Measurements from ENCODE around the gene MUC5AC.
"Not testable (repeated sequence)": the region's sequence is repeated elsewhere in the genome, so short reads cannot be mapped to it uniquely, and the experiment has no call there.

Gene MUC5AC

DNA sequence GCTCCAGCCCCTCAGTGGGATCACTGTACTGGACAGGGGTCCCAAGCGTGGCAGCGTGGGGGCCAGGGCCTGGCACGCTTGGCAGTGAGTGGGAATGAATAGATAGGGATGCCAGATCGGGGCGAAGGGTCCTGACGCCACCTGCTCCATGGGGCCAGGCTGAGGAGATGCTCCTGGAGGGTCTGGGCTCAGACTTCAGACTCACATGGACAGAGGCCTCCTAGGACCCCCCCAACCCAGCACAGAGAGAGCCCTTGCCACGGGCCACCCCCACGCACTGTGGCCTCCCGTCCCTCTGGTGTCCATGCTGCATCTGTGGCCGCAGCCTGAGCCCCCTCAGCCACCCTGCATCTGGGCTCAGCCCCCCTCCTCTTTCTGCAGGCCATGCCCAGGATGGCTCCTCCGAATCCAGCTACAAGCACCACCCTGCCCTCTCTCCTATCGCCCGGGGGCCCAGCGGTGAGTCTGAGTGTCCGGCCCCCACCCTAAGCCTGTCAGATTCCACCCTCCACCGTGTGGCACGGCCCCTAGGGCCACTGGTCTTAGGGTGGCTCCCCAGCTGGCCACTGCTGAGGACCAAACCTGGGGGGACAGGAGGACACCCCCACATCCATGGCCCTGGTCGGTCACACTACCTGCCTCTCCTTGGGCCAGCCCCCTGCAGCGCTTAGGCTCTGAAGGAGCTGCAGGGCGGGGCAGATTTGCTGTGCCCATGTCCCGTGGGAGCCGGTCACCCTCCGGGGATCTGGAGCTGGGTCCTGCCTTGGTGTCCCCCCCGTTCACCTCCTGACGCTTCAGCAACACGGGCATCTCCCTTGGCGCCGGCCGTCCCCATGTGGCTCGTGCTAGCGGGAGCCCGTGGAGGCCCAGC, 2.7 kb downstream of the MUC5AC start:
- no peak for DNase-seq (ENCODE audit: low read depth in 2 of 2)

DNA sequence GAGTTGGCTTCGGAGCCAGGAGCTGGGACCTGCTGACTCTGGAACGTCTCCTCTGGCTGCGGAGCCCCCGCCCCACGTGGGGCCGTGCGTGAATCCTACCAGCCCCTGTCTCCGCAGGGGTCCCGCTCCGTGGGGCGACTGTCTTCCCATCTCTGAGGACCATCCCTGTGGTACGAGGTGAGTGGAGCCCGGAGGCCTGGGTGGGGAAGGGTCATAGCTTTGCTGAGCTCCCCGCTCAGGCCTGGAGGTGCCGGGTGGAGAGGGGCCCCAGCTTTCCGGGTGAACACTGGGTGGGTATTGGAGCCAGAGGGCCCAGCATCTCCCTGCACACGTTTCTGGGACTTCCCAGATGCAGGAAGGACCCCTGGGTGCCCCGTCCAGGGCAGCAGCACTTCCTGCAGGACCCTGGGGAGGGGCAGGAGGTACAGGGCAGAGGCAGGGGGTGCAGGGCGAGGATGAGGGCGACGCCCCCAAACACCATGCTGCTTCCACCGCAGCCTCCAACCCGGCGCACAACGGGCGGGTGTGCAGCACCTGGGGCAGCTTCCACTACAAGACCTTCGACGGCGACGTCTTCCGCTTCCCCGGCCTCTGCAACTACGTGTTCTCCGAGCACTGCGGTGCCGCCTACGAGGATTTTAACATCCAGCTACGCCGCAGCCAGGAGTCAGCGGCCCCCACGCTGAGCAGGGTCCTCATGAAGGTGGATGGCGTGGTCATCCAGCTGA, 3.8 kb downstream of the MUC5AC start:
- DNase-seq (ENCODE audit: low read depth in 2 of 2) = no peak

DNA sequence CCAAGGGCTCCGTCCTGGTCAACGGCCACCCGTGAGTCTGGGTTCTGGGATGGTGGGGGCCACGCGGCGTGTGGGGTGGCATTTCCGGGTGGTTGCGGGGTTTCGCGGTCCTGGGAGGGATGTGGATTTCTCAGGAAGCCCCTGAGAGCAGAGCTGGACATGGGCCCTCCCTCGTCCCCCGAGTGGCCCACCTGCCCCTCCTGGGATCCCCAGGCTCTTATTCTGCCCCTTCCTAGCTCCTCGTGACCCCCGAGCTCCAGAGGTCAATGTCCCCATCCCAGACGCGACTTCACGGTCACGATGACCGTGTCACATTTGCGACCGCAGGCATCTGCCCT, 4.4 kb downstream of the MUC5AC start:
- DNase-seq (ENCODE audit: low read depth in 2 of 2) = no peak

DNA sequence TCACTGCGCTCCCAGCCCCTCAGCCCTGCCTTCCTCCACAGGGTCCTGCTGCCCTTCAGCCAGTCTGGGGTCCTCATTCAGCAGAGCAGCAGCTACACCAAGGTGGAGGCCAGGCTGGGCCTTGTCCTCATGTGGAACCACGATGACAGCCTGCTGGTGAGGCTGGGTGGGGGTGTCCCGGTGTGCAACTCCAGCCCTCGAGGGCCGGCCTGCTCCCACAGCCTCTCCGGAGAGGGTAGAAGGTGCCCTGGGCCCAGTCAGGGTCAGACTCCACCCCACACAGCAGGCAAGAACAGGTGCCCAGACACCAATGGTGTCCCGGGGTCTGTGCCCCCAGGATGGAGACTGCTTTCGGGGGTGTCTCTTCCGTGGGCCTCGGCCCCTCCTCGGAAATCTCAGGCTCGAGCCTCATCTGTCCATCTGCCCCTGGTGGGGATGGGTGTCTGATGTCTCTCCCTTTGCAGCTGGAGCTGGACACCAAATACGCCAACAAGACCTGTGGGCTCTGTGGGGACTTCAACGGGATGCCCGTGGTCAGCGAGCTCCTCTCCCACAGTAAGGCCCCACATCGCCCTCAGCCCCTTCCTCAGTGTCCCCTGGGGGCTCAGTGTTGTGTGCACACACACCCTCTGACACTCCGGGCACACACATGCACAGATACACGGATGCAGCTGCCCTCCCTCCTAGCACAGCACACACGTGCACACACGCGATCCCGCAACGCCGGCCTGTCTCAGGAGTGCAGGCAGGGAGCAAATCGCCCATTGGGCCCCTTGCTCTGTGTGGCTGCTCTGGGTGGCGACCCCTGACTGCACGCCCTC, 4.9 kb downstream of the MUC5AC start:
- no peak for DNase-seq (ENCODE audit: low read depth in 2 of 2)

DNA sequence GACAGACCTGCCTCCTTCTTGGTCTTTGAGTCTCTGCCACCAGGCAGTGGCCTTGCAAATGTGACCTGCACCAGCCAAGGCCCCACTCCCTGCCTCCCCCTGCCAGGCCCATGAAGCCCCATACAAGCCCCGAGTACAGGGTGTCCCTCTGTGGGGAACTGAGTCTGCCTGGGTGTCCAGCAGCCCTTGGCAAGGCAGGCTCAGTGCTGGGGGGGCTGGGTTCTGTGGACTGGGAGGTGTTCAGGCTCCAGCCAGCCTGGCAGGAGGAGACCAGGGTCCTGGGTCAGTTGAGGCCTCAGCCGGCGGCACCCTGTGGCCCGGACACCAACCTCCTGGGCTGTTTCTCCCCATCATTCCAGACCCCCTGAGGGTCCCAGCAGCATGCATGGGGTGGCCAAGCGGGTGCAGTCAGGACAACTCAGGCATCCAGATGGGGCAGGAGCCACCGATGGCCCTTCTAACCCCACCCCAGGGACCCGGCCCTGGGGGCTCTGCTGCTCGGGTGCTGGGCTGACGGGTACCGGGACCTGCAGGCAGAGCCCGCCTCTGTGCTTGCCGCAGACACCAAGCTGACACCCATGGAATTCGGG, 5.7 kb downstream of the MUC5AC start:
- DNase-seq (ENCODE audit: low read depth in 2 of 2) = no peak

DNA sequence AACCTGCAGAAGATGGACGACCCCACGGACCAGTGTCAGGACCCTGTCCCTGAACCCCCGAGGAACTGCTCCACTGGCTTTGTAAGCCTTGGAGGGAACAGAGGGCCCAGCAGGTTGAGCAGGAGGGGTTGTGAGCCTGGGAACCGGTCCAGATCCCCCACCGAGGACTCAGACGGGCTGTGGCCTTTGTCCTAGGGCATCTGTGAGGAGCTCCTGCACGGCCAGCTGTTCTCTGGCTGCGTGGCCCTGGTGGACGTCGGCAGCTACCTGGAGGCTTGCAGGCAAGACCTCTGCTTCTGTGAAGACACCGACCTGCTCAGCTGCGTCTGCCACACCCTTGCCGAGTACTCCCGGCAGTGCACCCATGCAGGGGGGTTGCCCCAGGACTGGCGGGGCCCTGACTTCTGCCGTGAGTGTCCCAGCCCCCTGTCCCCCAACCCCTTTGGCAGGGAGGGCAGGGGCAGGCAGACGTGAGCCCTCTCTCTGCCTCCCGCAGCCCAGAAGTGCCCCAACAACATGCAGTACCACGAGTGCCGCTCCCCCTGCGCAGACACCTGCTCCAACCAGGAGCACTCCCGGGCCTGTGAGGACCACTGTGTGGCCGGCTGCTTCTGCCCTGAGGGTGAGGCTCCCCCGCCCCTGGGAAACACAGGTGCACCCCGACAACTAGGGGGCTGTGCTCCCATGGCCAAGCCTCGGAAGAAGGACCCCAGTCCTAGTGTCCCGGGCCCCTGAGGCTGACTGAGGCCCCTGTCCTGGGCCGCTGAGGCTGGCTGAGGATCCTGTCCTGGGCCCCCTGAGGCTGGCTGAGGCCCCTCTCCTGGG, 6.4 kb downstream of the MUC5AC start:
- DNase-seq (ENCODE audit: low read depth in 2 of 2) = no peak

GRCh38 chr11:1164779-1165255, 7.1 kb downstream of the MUC5AC start:
- DNase-seq (ENCODE audit: low read depth in 2 of 2) = not testable (repeated sequence)

DNA sequence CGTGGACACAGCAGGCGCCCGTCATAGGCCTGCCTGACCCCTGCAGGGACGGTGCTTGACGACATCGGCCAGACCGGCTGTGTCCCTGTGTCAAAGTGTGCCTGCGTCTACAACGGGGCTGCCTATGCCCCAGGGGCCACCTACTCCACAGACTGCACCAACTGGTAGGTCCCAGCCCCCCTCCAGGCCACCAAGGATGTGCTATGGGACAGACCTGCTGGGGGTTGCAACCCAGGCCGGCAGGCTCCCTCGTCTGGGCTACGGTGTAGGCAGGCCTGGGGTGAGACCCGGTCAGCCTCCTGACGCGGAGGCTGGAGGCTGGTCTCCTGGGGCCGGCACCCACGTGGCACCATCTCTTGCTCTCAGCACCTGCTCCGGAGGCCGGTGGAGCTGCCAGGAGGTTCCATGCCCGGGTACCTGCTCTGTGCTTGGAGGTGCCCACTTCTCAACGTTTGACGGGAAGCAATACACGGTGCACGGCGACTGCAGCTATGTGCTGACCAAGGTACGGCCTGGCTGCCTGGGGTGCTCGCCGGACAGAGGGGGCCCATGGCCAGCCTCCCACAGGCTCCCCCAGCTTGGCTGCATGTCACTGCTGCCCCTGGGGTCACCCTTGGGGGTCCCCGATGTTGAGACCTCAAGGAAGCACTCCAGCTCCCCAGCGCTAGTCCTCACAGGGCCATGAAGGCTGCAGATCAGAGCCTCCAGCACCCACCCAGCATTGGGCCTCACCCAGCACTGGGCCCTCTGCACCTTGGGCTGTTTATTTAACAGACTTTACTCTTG, 7.7 kb downstream of the MUC5AC start:
- no peak for DNase-seq (ENCODE audit: low read depth in 2 of 2)

DNA sequence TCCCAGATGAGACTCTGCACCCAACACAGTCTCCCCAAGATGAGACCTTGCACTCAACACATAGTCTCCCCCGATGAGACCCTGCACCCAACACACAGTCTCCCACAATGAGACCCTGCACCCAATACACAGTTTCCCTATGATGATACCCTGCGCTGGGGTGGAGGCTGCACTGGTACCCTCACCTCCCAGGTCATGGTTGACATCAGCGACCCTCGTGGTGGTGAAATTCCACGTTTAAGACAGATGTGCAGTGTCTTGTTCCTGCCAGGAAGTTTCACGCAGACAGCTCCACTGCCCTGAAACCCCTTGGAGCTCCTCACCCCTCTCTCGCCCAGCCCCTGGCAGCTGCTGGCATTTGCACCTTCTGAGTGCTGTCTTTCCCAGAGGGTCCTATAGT, 9.5 kb downstream of the MUC5AC start:
- no peak for DNase-seq (ENCODE audit: low read depth in 2 of 2)

DNA sequence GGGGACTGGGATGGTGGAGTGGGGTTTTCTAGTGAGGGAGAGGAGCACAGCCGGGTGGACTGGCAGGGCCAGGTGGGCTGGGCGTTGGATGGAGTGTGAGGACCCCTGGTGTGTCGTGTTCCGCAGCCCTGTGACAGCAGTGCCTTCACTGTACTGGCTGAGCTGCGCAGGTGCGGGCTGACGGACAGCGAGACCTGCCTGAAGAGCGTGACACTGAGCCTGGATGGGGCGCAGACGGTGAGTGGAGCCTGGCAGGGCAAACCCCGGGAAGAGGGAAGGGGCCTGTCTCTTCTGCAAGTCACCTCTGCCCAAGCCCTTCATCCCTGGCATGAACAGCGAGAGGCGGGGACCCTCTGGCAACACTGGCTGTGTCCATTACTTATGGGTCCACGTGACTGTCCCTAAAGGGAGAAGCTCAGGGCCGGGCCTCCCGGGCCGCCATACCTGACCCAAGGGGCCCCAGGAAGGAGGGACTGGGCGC, 10.0 kb downstream of the MUC5AC start:
- no peak for DNase-seq (ENCODE audit: low read depth in 2 of 2)

GRCh38 chr11:1168256-1168655, 10.5 kb downstream of the MUC5AC start:
- DNase-seq (ENCODE audit: low read depth in 2 of 2) = no peak

- no peak for DNase-seq (ENCODE audit: low read depth in 2 of 2)
Measured at GRCh38 chr11:1168721-1169161, 11.0 kb downstream of the MUC5AC start.

GRCh38 chr11:1171223-1171984, 13.7 kb downstream of the MUC5AC start:
- DNase-seq (ENCODE audit: low read depth in 2 of 2) = no peak

- DNase-seq (ENCODE audit: low read depth in 2 of 2) = no peak
Measured at GRCh38 chr11:1171985-1172728, 14.4 kb downstream of the MUC5AC start.

DNA sequence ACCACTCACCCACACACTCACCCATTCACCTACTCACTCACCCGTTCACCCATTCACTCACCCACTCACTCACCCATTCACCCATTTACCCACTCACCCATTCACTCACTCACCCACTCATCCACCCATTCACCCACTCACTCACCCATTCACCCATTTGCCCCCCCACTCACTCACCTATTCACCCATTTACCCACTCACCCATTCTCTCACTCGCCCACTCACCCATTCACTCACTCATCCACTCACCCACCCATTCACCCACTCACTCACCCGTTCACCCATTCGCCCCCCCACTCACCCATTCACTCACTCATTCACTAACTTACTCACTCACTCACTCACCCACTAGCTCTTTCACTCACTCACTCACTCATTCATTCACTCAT, 15.0 kb downstream of the MUC5AC start:
- DNase-seq (ENCODE audit: low read depth in 2 of 2) = no peak

DNA sequence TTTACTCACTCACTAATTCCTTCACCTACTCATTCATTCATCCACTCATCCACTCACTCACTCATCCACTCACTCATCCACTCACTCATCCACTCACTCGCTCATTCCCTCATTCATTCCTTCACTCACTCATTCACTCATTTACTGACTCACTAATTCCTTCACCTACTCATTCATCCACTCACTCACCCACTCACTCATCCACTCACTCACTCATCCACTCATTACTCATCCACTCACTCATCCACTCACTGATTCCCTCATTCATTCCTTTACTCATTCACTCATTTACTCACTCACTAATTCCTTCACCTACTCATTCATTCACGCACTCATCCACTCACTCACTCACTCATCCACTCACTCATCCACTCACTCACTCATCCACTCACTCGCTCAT, 15.6 kb downstream of the MUC5AC start:
- not testable (repeated sequence) for DNase-seq (ENCODE audit: low read depth in 2 of 2)

DNA sequence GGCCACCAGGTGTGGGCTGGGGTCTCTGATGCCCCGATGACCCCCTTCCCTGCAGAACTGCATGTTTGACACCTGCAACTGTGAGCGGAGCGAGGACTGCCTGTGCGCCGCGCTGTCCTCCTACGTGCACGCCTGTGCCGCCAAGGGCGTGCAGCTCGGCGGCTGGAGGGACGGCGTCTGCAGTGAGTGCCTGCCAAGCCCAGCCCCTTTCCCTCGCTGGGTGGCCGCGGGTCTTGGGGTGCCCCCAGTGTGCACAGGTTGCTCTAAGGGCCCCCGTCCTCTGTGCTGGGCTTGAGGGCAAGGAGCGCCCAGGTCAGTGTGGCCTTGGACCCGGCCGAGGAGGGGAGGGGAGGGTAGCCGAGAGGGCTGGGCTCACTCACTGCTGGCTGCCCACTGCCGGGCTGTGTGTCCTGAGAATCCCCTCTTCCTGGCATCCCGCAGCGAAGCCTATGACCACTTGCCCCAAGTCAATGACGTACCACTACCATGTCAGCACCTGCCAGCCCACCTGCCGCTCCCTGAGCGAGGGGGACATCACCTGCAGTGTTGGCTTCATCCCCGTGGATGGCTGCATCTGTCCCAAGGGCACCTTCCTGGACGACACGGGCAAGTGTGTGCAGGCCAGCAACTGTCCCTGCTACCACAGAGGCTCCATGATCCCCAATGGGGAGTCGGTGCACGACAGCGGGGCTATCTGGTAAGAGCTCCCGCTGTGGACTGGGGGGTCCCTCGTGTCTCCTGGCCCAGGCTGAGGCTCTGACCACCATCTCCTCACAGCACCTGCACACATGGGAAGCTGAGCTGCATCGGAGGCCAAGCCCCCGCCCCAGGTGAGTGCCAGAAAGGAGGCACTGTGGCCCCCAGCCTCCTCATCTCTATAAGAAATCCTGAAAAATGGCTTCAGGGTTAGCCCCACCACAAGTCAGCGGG, 17.0 kb downstream of the MUC5AC start:
- DNase-seq (ENCODE audit: low read depth in 2 of 2) = no peak
